CD4-positive, alpha-beta T cell (primary cell): ENCODE data around the gene ST14. TPM values are rescaled to one million over a fixed set of nuclear protein-coding genes. Genes with fewer than 3 reads are reported as not detected.

Experiments
- ATAC-seq: fragments of 200-7000 bp; cut with Tn5 transposase; one replicate; pipeline ENCODE4 v1.10.0; 2022; ENCODE audit warnings: mild to moderate bottlenecking; ENCODE audit not compliant: poor library complexity
- CTCF ChIA-PET: fragments of 350-600 bp; sonication (Branson Sonifier 250); formaldehyde crosslinking; loops from one replicate; lab custom pipeline; 2021; ENCODE audit warnings: antibody characterized with exemption, inconsistent platforms; lab: Charles Lee
- POLR2A ChIA-PET: fragments of 350-600 bp; sonication (Branson Sonifier 250); formaldehyde crosslinking; loops from one replicate; lab custom pipeline; 2021; ENCODE audit warnings: antibody characterized with exemption, inconsistent platforms; lab: Charles Lee
- DNase-seq, 14 experiments: peaks; one replicate each; pipeline ENCODE4 v3.0.0-alpha.2; 2013 to 2020; ENCODE audit warnings: mixed read lengths in 2 of 14
- H3K27ac ChIP-seq, 2 donors: one replicate each; pipeline versions ENCODE4 v1.5.1 to v1.7.0; 2013; ENCODE audit warnings: low read length in 2 of 2, low read depth in 1 of 2, mild to moderate bottlenecking in 1 of 2
- H3K27me3 ChIP-seq, 2 experiments: 1 replicate in 1 of 2; 2 replicates in 1 of 2; pipeline versions ENCODE4 v1.6.1 to v1.7.0; 2013; ENCODE audit warnings: low read length in 2 of 2, control low read depth in 1 of 2, mild to moderate bottlenecking in 1 of 2, moderate library complexity in 1 of 2; ENCODE audit not compliant: insufficient read depth in 2 of 2, control insufficient read depth in 1 of 2
- H3K36me3 ChIP-seq: one replicate; pipeline ENCODE4 v1.6.1; 2013; ENCODE audit warnings: low read length, control low read depth; ENCODE audit not compliant: insufficient read depth
- H3K4me1 ChIP-seq: one replicate; pipeline ENCODE4 v1.6.1; 2013; ENCODE audit warnings: low read length, control low read depth; ENCODE audit not compliant: insufficient read depth
- H3K4me3 ChIP-seq: one replicate; pipeline ENCODE4 v1.5.1; 2013; ENCODE audit warnings: mild to moderate bottlenecking, low read length, moderate library complexity
- H3K9me3 ChIP-seq, 2 experiments: 1 replicate in 1 of 2; 2 replicates in 1 of 2; pipeline versions ENCODE4 v1.6.1 to v1.7.0; 2013; ENCODE audit warnings: low read length in 2 of 2, mild to moderate bottlenecking in 2 of 2, control low read depth in 1 of 2, moderate library complexity in 1 of 2; ENCODE audit not compliant: control insufficient read depth in 1 of 2, insufficient read depth in 1 of 2
- H3K27ac Mint-ChIP-seq: one replicate; pipeline ENCODE4 v1.8.0; 2020; ENCODE audit warnings: mixed read lengths
- H3K27me3 Mint-ChIP-seq: one replicate; pipeline ENCODE4 v1.8.0; 2021; ENCODE audit warnings: mixed read lengths
- H3K36me3 Mint-ChIP-seq: one replicate; pipeline ENCODE4 v1.8.0; 2021; ENCODE audit warnings: low read depth, mixed read lengths
- H3K4me1 Mint-ChIP-seq: one replicate; pipeline ENCODE4 v1.8.0; 2021; ENCODE audit warnings: low read depth, mixed read lengths
- H3K4me3 Mint-ChIP-seq: one replicate; pipeline ENCODE4 v1.8.0; 2020; ENCODE audit warnings: mild to moderate bottlenecking, mixed read lengths
- H3K9me3 Mint-ChIP-seq: one replicate; pipeline ENCODE4 v1.8.0; 2020; ENCODE audit warnings: mixed read lengths
- intact Hi-C, 2 experiments: fragments of 100-400 bp; cut with DNase I in 1 of 2; cut with micrococcal nuclease in 1 of 2; formaldehyde crosslinking; loops; one replicate each; pipeline versions ENCODE4 v1.15.1 to v1.9.0; 2023 to 2025; cut with DNase I, micrococcal nuclease
- polyA plus RNA-seq, 2 donors: library from polyadenylated mRNA; unstranded; fragments of 120-200 nt; gene quantifications; one replicate each; pipeline ENCODE4 v1.2.1, GENCODE V29; 2013
- total RNA-seq, 174 experiments: library from RNA in 2 of 174; stranded (reverse) in 2 of 174; gene quantifications; one replicate each; pipeline ENCODE4 v1.2.3 and lab custom pipeline; 2021 to 2026
- TF ChIP-seq, protein P1 (sequence below): fragments of 200-600 bp; IDR thresholded peaks from one replicate; pipeline ENCODE4 v1.8.0; 2022; ENCODE audit warnings: antibody characterized with exemption, mild to moderate bottlenecking

Gene ST14
- total RNA-seq (under 1 TPM; 0.25 to 0.31 TPM), total RNA-seq (lab: John Stamatoyannopoulos, UW) (0 to 11.4 (median 0.31) reads per million in 172 experiments)
- 3.5 TPM for polyA plus RNA-seq (2013, experiment 1 of 2)
- 2.0 TPM for polyA plus RNA-seq (2013, experiment 2 of 2)

DNA sequence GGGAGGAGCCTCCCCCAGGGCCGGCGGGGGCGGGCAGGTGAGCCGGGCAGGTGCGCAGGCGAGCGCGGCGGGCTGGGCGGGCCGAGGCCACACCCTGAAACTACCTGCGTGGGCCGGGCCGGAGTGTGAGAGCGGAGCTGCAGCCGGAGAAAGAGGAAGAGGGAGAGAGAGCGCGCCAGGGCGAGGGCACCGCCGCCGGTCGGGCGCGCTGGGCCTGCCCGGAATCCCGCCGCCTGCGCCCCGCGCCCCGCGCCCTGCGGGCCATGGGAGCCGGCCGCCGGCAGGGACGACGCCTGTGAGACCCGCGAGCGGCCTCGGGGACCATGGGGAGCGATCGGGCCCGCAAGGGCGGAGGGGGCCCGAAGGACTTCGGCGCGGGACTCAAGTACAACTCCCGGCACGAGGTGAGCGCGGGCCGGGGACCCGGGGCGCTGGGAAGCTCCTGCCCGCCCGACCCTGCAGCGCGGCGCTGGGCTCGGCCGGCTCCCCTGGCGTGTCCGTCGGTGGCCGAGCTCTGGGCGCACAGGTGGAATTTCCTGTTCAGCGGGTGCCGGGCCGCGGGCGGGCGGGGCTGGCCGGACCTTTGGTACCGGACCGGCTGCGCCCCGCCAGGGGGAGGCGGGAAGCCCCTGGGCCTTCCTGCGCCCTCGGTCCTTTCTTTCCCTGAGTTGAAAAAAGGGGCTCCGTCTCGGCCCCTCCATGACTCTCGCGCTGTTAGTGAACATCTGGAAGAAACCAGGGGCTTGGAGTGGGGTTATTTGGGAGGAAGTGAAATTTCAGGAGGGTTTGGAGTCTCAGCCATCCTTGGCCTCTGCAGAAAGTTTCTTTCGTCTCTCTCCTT lies at the start of gene ST14:
Gene ST14 (plus strand): TSS at position 126 of the 841 bp plus-strand sequence. CDS start 198 bp downstream, at position 324.
- POLR2A ChIA-PET = no interaction called here
- no peak within 1 kb of the TSS for H3K27ac Mint-ChIP-seq
- H3K4me3 Mint-ChIP-seq = peak within 1 kb of the TSS; percentile 30
- Histone ChIP-seq H3K36me3 (no peaks in the 10 kb centered on the region), H3K4me3 (peak within 1 kb of the TSS; percentile 5), H3K4me1 (peaks cover 19% of the 10 kb centered on the region), H3K27ac (no peak within 1 kb of the TSS), H3K27me3 (peaks cover 30 to 38% of the 10 kb centered on the region in 2 experiments), H3K9me3 (no peaks in the 10 kb centered on the region)
- TF ChIP-seq, protein P1, sequence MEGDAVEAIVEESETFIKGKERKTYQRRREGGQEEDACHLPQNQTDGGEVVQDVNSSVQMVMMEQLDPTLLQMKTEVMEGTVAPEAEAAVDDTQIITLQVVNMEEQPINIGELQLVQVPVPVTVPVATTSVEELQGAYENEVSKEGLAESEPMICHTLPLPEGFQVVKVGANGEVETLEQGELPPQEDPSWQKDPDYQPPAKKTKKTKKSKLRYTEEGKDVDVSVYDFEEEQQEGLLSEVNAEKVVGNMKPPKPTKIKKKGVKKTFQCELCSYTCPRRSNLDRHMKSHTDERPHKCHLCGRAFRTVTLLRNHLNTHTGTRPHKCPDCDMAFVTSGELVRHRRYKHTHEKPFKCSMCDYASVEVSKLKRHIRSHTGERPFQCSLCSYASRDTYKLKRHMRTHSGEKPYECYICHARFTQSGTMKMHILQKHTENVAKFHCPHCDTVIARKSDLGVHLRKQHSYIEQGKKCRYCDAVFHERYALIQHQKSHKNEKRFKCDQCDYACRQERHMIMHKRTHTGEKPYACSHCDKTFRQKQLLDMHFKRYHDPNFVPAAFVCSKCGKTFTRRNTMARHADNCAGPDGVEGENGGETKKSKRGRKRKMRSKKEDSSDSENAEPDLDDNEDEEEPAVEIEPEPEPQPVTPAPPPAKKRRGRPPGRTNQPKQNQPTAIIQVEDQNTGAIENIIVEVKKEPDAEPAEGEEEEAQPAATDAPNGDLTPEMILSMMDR = no peak
- intact Hi-C loops = no loop called here
- CTCF ChIA-PET = no interaction called here
- peaks cover 64% of the 10 kb centered on the region for H3K27me3 Mint-ChIP-seq
- DNase-seq (peak in 2 of 14 experiments; percentile 9 to 31), ATAC-seq (no peak)
- H3K4me1 Mint-ChIP-seq = peaks cover 26% of the 10 kb centered on the region
- no peaks in the 10 kb centered on the region for H3K36me3 Mint-ChIP-seq
- H3K9me3 Mint-ChIP-seq = no peaks in the 10 kb centered on the region

DNA sequence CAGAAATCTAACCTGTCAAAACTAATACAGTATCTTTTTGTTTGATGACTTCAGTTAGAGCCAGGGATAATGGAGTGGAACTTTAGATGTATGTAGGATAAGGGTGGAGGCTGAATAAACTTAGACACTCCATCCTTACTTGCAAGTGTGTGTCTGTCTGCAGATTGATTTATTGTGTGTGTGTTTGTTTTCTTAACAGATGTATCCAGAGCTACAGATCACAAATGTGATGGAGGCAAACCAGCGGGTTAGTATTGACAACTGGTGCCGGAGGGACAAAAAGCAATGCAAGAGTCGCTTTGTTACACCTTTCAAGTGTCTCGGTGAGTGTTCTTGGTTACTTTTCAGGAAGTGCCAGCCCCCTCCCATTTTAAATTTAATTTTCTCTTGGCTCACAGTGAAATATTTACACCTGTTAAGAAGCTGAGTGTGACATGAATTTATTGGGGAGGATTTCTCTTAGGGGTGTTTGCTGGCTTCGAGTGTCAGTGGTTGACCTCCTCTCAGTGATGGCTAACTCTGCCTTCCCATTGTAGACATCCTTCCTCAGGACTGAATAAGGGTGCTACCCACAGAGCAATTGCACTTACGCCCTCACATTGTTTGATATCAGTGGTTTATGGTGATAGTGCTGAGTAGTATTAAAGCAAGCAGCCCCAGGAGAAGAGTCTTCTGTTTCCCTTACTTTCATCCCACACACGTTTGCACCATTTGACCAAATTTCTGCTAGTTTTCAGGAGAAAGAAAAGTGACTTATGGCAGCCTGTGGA lies 49.1 kb upstream of the ST14 start:
- Mint-ChIP-seq H3K4me3 (no peak overlapping the region), H3K9me3 (no peaks in the 10 kb centered on the region), H3K27ac (no peak overlapping the region), H3K36me3 (peaks cover 60% of the 10 kb centered on the region), H3K4me1 (no peaks in the 10 kb centered on the region), H3K27me3 (no peaks in the 10 kb centered on the region)
- no peak overlapping the region for H3K27ac ChIP-seq
- TF ChIP-seq, protein P1 = no peak
- H3K4me1 ChIP-seq = no peaks in the 10 kb centered on the region
- CTCF ChIA-PET = interaction anchor here (2.1 kb wide), 1 partner anchor 9 kb away, joined by 4 read pairs; no protein-coding TSS in a partner anchor
- ATAC-seq = no peak
- no peak overlapping the region for H3K4me3 ChIP-seq
- no peak for DNase-seq
- POLR2A ChIA-PET = no interaction called here
- intact Hi-C loops = no loop called here
- peaks cover 24% of the 10 kb centered on the region for H3K36me3 ChIP-seq
- no peaks in the 10 kb centered on the region for H3K27me3 ChIP-seq
- no peaks in the 10 kb centered on the region for H3K9me3 ChIP-seq

DNA sequence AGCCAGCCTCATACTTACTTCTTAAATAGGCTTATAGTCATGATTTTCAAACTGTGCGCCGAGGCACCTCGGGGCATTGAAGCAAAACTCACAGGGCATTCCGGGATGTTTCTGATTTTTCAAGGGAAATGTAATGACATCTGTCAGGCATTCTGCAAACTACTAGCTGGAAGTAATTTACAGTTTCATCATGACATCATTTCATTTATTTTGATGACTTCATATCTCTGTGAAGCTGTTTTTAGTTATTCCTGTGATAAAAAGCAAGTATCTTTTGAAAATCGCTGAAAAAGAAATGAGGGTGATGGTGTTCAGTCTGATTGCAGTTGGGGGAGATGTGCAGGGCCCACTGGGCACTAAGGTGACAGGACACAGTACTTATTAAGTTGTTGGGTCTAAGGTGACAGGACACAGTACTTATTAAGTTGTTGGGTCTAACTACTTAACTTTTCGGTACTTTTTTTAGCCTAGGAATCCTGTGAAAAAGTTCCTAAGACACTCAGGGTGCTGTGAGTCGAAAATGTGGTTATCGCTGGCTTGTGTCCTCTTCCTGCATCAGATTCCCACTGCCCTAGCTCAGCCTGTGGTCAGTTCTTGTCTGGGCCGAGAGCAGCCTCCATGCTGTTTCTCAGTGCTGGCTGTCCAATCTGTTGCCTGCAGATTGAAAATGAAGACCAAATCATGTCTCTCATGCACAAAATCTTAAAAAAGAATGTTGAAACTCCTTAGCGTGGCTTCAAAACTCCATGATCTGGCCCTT lies 47.3 kb upstream of the ST14 start:
- no peaks in the 10 kb centered on the region for H3K9me3 ChIP-seq
- H3K27ac ChIP-seq = no peak overlapping the region
- ATAC-seq (no peak), DNase-seq (no peak)
- CTCF ChIA-PET = no interaction called here
- intact Hi-C loops = no loop called here
- H3K27me3 Mint-ChIP-seq = no peaks in the 10 kb centered on the region
- no peak overlapping the region for H3K4me3 Mint-ChIP-seq
- POLR2A ChIA-PET = no interaction called here
- H3K4me3 ChIP-seq = no peak overlapping the region
- no peaks in the 10 kb centered on the region for H3K9me3 Mint-ChIP-seq
- no peaks in the 10 kb centered on the region for H3K4me1 Mint-ChIP-seq
- TF ChIP-seq, protein P1 = no peak
- H3K36me3 Mint-ChIP-seq = peaks cover 61% of the 10 kb centered on the region
- no peak overlapping the region for H3K27ac Mint-ChIP-seq
- H3K36me3 ChIP-seq = peaks cover 24% of the 10 kb centered on the region
- H3K4me1 ChIP-seq = no peaks in the 10 kb centered on the region
- H3K27me3 ChIP-seq = no peaks in the 10 kb centered on the region
